ENCODE results near the gene MRPL50.

MRPL50 gene

GRCh38 chr9:101372327-101373118 lies 25.9 kb downstream of the MRPL50 start:
- DNase-seq, result no peak

GRCh38 chr9:101371813-101372212 lies 26.6 kb downstream of the MRPL50 start:
- no peak for DNase-seq

- DNase-seq, result no peak
Observed at GRCh38 chr9:101369884-101370531, 28.4 kb downstream of the MRPL50 start.

GRCh38 chr9:101369286-101369685 lies 29.1 kb downstream of the MRPL50 start:
- no peak for DNase-seq

GRCh38 chr9:101367323-101367722 lies 31.1 kb downstream of the MRPL50 start:
- no peak for DNase-seq

- DNase-seq, result no peak
Observed at GRCh38 chr9:101366038-101366756, 32.2 kb downstream of the MRPL50 start.

- DNase-seq, result no peak
Observed at GRCh38 chr9:101365181-101365580, 33.2 kb downstream of the MRPL50 start.

GRCh38 chr9:101362450-101362849 lies 36.0 kb downstream of the MRPL50 start:
- DNase-seq, result no peak

- no peak for DNase-seq
Observed at GRCh38 chr9:101360647-101361046, 37.8 kb downstream of the MRPL50 start.

- no peak for DNase-seq
Observed at GRCh38 chr9:101359679-101360078, 38.7 kb downstream of the MRPL50 start.

- DNase-seq, result no peak
Observed at GRCh38 chr9:101356619-101357018, 41.8 kb downstream of the MRPL50 start.

- no peak for DNase-seq
Observed at GRCh38 chr9:101354765-101355708, 43.4 kb downstream of the MRPL50 start.

GRCh38 chr9:101354143-101354764 lies 44.2 kb downstream of the MRPL50 start:
- no peak for DNase-seq

- no peak for DNase-seq
Observed at GRCh38 chr9:101353683-101354082, 44.7 kb downstream of the MRPL50 start.

GRCh38 chr9:101352892-101353463 lies 45.4 kb downstream of the MRPL50 start:
- no peak for DNase-seq

- no peak for DNase-seq
Observed at GRCh38 chr9:101350285-101350684, 48.1 kb downstream of the MRPL50 start.

GRCh38 chr9:101342595-101342994 lies 55.8 kb downstream of the MRPL50 start:
- no peak for DNase-seq

- no peak for DNase-seq
Observed at GRCh38 chr9:101341958-101342357, 56.5 kb downstream of the MRPL50 start.

Measured in cortex of kidney (tissue), 1 donor.